NCI-H146 treated with DMSO at 0.1 percent for 48 hours (cell line): ENCODE measurements around the gene ATXN2.
"Not testable (repeated sequence)": the region's sequence is repeated elsewhere in the genome, so short reads cannot be mapped to it uniquely, and the experiment has no call there.

ENCODE experiments used
- DNase-seq: peaks from one replicate; lab custom pipeline; 2025; ENCODE audit not compliant: unreplicated experiment; lab: John Stamatoyannopoulos, UW

The ATXN2 gene

GRCh38 chr12:111407377-111408115 lies 191.6 kb downstream of the ATXN2 start:
- DNase-seq = no peak

DNA sequence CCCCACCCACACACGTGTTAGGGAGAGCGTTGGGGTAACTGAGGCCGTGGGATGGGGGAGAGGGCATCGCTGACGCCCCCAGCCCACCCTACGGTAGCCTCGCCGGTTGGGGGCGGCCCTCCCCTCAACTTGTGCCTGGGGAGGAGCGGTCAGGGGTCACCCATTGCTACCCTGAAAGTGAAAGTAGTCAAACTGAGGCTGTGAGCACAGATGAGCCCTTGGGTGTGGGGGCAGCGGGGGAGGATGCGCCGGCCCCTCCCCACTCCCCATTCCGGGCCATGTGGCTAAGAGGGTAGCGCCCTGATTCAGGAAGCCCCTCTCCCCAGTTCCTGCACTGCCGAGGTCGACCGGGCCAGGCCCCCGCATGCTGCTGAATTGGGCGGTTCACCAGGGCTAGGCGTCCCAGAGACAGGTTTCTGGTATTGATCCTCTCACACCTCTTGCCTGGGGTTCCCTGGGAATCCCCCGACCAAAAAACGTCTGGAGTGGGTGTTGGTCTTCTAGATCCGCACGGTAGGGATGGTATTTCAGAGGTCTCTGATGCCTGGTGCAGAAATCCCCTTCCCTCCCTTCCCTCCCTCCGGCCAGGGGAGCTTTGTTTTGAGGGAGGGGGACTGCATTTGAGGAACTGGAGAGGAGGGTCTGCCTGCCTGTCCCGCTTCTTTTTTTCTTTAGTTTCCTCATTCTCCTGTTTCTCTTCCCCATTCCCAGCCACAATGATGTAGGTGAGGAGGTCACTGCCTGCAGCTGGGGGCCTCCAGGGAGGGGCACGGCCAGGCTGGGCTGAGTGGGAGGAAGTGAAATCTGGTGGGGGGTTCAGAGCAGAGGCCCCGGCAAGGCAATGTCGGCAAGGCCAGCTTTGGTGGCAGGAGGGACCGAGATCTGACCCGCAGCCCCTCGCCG lies 192.4 kb downstream of the ATXN2 start:
- DNase-seq = no peak

DNA sequence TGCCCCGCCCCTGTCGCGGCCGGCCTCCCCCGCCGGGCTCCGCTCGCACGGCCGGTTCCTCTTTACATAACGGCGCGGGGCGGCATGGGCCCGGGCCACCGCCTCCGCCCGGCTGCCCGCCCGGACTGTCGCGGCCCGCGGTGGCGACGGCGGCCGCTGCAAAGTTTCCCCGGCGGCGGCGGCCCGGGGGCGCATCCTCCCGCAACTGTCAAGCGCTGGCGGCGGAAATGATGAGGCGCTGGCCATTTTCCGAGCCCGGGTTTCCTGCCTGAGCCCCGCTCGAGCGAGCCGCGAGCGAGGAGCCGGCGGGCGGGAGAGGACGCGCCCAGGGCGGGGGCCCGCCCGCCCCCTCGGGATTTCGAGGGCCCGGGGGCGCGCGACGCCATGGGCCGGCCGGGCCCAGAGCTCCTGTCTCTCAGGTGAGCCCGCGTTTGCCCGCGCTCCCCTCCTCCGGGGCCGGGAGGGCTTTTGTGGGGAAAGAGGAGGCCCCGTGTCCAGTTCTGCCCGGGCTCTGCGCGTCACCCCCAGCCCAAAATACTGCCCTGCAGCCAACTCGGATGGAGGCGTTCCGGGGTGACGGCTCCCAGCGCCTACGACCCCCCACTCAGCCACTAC lies 193.1 kb downstream of the ATXN2 start, which contains the start of gene SH2B3:
Gene SH2B3, plus strand, starts transcription at position 65 of the 615 bp plus-strand sequence. CDS start 12,223 bp downstream, outside the sequence.
- peak; percentile 37 for DNase-seq

DNA sequence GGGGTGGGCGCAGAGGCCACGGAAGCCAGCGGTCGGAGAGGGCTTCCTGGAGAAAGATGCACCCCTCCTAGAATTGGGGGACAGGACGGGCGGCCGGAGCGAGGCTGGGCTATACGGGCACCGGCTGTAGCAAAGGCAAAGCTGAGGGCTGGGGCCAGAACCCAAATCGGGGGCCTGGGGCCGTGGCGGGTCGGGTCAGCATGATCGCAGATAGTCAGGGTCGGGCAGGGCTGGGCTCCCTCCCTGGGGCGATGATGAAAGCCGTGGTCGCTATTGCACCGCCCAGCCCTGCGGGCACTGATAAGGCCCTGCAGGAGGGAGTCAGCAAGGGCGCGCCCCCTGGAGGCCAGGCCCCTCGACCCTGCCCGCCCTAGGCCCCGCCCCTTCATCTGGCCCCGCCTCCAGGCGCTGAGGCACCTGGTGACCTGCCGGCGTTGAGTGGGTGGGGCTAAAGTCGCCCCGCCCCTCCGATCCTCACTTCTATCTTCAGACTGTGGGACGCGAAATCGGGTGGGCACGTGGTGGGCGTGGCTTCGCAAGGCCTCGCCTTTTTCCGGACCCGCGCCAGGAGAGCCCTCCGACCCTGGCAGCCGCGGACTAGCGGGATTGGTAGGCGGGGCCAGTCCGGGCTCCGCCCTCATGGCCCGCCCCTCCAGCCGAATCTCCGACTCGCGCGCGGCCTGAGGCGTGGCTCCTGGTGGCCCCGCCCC lies 193.8 kb downstream of the ATXN2 start:
- peak; percentile 93 for DNase-seq

DNA sequence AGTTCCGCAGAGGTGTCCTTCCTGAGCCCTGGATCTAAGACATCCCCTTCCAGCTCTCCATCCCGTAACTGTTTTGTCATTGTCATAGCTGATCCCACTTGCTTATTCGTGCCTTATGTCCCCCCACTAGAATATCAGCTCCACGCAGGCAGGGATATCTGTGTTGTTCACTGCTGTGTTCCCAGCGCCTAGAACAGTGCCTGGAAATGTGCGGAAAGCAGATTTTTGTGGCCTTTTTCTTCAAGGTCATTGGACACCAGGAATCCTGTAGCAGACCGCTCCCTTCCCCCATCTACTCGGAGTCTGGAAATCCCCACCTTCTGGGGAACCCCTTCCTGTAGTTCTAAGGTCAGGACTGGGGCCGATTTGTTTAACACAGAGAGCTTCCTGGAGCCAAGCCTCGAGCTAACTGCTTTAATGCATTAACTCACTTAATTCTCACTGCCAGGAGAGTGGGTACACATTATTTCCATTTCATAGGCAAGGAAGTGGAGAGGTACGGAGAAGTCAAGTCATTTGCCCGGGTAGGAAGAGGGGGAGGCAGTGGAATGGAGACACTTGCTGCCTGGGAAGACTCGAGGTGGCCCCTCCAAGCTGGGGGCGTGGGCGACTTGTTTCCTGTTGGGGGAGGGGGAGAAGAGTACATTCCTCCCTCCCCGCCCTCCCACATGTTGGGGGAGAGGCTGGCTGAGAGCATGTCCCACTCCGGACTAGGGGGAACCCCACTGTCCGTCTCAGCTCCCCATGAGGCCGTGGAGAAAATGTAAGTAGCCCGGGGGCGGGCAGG lies 194.6 kb downstream of the ATXN2 start:
- DNase-seq = no peak

GRCh38 chr12:111402490-111402824 lies 196.7 kb downstream of the ATXN2 start:
- DNase-seq = not testable (repeated sequence)
